GM12873 (cell line): ENCODE data around the gene NUCB1.

ENCODE experiments used
- TF ChIP-seq, protein P1 (sequence below): IDR thresholded peaks from 2 replicates; pipeline ENCODE4 v1.5.1; 2012; ENCODE audit warnings: low read depth, mild to moderate bottlenecking, moderate library complexity, low read length, control low read depth; ENCODE audit not compliant: insufficient read depth; ENCODE audit errors: missing control alignments

Gene NUCB1

DNA sequence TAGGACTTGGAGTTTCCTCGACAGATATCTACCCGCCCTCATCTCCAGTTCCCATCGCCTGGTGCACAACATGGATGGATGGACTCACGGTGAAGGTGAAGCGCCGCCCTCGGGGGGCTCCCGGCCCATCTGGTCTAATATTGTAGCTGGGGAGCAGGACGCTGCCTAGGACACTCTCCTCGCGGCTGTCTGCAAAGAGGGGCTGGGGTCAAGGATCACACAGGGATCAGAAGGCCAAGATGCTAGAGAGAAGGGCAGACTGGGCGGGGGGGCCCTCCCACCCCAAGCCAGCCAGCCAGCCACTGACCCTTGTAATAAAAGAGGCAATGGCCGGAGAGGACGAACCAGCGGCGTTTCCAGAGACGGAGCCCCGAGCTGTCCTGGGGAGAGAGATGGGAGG is 38.8 kb upstream of the NUCB1 start:
- TF ChIP-seq, protein P1, sequence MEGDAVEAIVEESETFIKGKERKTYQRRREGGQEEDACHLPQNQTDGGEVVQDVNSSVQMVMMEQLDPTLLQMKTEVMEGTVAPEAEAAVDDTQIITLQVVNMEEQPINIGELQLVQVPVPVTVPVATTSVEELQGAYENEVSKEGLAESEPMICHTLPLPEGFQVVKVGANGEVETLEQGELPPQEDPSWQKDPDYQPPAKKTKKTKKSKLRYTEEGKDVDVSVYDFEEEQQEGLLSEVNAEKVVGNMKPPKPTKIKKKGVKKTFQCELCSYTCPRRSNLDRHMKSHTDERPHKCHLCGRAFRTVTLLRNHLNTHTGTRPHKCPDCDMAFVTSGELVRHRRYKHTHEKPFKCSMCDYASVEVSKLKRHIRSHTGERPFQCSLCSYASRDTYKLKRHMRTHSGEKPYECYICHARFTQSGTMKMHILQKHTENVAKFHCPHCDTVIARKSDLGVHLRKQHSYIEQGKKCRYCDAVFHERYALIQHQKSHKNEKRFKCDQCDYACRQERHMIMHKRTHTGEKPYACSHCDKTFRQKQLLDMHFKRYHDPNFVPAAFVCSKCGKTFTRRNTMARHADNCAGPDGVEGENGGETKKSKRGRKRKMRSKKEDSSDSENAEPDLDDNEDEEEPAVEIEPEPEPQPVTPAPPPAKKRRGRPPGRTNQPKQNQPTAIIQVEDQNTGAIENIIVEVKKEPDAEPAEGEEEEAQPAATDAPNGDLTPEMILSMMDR: no peak

DNA sequence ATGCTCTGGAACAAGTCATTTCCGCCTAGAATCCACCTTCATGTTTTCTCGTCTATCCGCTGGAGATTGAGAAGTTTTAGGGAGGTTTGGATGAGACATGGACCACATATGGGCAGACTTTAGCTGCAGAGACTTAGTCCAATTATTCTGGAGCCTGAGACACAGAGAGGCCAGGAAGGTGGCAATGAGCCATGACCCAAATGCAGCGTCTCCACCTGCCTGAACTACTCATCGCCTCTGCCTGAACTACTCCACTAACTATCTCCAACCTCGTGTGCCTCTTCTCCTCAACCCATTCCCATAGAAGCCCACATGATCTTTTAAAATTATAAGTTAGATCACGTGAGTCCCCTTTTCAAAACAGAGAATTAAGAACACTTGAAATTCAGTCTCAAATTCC is 37.3 kb upstream of the NUCB1 start:
- TF ChIP-seq, protein P1: no peak

- TF ChIP-seq, protein P1: no peak
These were observed 33.4 kb upstream of the NUCB1 start for GRCh38 chr19:48866692-48867091.

GRCh38 chr19:48867123-48867745 is 32.9 kb upstream of the NUCB1 start:
- TF ChIP-seq, protein P1: no peak

DNA sequence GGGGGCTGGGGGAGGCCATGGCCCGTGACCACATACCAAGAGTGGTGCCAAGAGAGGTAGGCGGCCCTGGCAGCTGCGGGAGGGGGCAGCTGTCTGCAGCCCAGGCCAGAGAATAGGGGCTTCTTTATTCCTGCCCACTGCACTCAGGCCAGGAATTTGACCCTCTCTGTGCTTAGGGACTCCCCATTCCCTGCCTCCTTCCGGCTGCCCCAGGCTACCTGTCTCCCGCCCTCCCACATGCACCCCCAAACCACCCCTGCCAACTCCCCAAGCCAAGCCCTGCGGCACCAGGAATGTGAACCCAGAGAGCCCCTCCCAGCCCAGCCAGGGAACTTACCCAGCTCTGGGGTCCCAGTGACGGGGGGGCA is 32.4 kb upstream of the NUCB1 start:
- TF ChIP-seq, protein P1: no peak

GRCh38 chr19:48868114-48868886 is 31.8 kb upstream of the NUCB1 start, which contains the start of gene PLEKHA4:
Gene PLEKHA4, minus strand, starts transcription at chr19:48868617. Its CDS starts 997 bp downstream, at chr19:48867620.
- TF ChIP-seq, protein P1: no peak

GRCh38 chr19:48870048-48870447 is 30.1 kb upstream of the NUCB1 start:
- TF ChIP-seq, protein P1: no peak
